Midbrain (tissue), 1 donor: Measurements from ENCODE around the gene OPCML.

Source experiments
- DNase-seq: peaks from one replicate; lab custom pipeline; 2025; lab: John Stamatoyannopoulos, UW

The OPCML gene

DNA sequence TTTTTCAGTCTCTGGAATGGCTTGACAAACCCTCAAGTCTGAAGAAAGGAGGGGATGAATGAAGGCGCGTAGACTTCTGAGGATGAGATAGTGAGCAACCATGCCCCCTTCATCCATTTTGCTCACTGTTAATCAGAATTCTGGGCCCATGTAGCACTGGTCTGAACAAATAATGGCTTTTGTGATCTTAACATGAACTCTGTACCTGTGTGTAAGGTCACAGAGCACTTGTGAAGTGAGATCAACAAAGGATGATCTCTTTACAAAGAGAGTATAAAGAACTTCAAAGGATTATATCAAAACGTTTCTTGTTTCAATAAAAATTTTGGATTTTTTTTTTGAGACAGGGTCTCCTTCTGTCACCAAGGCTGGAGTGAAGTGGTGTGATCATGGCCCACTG lies 976.7 kb downstream of the OPCML start:
- no peak for DNase-seq

- no peak for DNase-seq
These were observed 981.3 kb downstream of the OPCML start for GRCh38 chr11:132551016-132551415.

DNA sequence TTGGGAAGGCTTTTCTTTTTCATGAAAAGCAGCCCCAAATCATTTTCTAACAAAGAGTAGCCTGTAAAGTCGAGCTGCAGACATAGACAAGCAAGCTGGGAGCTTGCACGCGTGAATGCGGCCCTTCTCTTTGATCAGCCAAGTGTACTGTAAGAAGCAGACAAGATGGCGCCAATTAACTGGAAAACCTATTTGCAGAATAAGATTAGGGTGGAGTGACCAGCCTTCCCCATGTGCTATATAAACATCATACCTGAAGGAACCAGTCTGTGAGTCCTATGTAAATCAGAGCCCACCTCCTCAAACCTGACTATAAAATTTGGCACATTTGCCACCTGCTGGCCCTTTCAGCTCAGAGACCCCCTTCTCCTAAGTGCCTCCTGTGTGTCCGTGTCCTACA lies 982.7 kb downstream of the OPCML start:
- no peak for DNase-seq

GRCh38 chr11:132549001-132549400 lies 983.3 kb downstream of the OPCML start:
- no peak for DNase-seq

- no peak for DNase-seq
These were observed 988.3 kb downstream of the OPCML start for GRCh38 chr11:132544007-132544406.

GRCh38 chr11:132541794-132542193 lies 990.5 kb downstream of the OPCML start:
- DNase-seq, result no peak

DNA sequence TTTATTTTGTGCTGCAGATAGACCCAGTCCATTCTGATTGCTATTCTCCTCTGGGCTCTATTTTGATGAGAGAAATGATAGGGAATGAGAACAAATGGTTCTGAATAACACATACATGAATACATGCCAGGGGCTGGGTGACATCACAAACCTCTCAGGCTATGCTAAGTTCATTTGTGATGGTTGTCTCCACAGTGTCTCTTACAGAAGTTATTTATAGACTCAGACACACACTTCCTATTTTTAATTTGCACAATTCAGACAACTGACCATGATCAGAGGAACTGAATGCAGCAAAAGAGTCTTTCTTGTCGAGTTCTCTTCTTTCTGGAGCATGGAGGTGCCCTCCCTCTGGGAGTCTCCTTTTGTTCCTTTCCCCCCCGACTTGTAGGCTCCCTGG lies 991.7 kb downstream of the OPCML start:
- peak; percentile 7 for DNase-seq

GRCh38 chr11:132539590-132540368 lies 992.5 kb downstream of the OPCML start:
- DNase-seq, result no peak

DNA sequence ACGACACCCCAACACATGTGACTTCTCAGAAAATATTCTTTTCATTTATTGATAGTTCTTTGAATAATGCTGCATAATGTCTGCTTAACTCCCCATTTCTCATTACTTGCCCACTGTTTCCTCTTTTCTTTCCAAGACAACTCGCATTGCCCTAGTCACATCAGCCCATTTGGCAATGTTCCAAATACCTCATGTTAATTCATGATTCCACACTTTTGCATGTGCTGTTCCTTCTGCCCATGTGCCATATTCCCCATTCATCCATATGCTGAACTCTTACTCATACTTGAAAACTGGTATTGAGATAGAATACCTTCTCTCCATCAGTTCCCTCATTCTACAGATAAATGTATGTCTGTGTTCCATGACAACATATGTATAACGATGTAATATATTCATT lies 993.7 kb downstream of the OPCML start:
- DNase-seq, result no peak

DNA sequence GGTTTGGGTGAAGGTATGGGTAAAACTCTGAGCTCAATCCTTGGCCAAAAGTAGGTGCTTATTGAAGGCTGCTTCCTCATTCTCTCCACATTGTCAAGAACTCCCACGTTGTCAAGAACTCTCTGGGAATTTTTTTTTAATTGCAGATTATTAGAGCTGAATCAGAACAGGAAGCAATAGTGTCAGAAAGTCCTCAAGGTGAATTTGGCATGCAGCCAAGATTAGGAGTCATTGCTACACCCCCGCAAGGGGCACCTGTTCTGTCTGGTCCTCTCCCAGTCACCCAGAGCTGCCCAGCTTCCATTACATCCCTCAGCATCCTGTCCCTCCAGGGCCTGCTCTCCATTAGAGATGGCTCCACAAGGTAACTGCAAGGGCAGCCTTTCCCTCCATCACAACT lies 996.5 kb downstream of the OPCML start:
- no peak for DNase-seq

GRCh38 chr11:132531921-132532320 lies 1000.4 kb downstream of the OPCML start:
- DNase-seq, result no peak

- no peak for DNase-seq
These were observed 1004.1 kb downstream of the OPCML start for GRCh38 chr11:132528181-132528580.

GRCh38 chr11:132523929-132524328 lies 1008.4 kb downstream of the OPCML start:
- DNase-seq, result no peak

GRCh38 chr11:132520199-132520598 lies 1012.1 kb downstream of the OPCML start:
- no peak for DNase-seq

DNA sequence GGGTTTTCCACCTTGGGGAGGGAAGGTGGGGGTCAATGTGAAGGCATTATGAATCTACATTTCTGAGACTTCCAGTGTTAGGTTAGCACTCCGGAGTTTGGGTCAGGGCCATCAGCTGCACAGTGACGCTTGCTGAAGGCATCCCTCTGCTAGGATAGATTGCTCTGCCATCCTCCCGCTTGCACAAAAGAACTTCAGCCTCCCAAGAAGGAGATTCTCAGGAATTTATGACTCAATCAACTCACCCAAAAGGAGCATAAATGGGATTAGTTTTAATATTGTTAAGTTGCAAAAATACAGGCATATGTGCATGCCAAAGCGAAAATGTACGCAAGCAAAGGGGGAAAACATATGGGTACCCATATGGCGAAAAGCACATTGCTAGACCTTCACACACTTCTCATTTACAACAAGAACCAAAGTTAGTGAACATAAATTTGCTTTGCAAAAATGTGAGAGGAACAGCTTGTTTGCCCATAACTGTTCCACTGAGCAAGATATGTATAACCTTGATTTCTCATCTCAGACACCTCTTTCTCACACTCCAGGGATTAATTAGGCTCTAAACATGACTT lies 1013.0 kb downstream of the OPCML start:
- no peak for DNase-seq

GRCh38 chr11:132504501-132505041 lies 1027.7 kb downstream of the OPCML start:
- no peak for DNase-seq

GRCh38 chr11:132501356-132501755 lies 1030.9 kb downstream of the OPCML start:
- no peak for DNase-seq

- no peak for DNase-seq
These were observed 1032.6 kb downstream of the OPCML start for GRCh38 chr11:132499661-132500060.

DNA sequence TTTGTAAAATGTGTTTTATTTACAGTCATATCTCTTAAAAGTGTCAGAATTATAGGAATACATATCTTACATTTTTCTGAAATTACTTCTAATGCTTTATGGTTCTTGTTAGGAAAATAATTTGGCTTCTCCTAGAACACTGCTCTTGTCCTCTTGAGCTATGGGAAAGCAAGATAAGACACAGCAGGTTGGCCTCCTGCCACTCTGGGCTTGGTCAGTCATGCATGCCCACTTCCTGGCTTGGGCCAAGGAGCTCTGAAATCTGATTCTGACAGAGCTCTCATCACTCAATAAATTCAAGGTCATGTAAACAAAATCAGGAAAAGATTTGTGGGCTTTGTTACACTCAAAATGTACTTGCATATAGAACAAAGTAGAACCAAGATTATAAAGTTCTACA lies 1036.0 kb downstream of the OPCML start:
- no peak for DNase-seq

GRCh38 chr11:132493801-132494200 lies 1038.5 kb downstream of the OPCML start:
- DNase-seq, result no peak

DNA sequence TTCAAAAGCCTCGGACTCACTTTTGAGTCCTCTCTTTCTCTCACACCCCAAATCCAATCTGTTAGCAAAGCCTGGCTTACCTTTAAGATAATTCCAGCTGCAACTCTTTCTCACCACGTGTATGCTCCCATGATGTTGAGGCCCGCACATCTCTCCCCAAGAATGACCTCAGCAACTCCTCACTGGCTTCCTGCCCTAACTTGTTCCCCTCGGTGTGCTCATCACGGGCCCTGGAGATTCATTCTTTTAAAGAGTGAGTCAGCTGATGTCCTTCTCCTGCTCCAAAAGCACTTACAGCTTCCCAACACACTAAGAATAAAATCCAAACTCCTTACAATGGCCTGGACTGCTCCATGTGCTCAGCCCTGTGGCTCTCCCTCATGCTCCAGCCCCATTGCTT lies 1041.3 kb downstream of the OPCML start:
- no peak for DNase-seq

DNA sequence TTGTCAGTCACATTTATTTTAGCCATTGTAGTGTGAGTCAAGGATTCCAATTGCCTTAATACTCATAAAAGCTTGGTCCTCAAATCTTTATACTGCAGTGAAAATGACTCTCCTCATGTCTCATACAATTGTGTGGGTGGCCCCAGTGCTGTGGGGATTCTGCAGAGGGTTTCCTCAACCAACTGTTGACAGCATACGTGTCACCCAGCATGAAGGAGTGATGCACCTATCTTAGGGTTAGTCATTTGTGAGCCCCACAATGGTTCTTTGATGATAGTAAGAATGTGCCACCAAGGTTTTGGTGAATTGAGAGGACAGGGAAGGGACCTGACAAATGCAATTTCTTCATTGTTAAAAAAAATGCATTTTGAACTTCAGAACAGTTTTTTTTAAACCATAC lies 1046.2 kb downstream of the OPCML start:
- no peak for DNase-seq

DNA sequence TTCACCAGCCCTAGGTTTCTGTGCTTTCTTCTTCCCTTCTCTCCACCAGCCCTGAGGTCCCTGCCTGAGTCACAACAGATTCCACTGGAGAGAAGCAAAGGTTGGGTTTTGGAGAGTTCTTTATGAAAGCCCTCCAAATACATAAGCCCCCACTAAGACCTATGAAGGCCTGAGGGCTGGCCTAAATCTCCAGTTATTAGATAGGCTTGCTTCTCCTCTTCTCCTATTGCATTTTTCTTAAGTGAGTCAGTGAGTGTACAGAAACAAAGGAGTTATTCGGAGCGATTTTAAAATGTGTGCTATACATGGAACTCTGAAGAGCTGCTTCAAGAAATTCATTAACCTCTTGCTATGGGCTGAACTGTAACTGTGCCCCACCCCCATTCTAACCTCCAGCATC lies 1057.3 kb downstream of the OPCML start:
- DNase-seq, result no peak
